ENCODE measurements around the gene NUDT1. TPM values are rescaled to one million over a fixed set of nuclear protein-coding genes. Genes with fewer than 3 reads are reported as not detected.

NUDT1 gene
- total and polyA plus RNA-seq, 2 experiments from 2014 or later = 54.5 to 163 TPM

DNA sequence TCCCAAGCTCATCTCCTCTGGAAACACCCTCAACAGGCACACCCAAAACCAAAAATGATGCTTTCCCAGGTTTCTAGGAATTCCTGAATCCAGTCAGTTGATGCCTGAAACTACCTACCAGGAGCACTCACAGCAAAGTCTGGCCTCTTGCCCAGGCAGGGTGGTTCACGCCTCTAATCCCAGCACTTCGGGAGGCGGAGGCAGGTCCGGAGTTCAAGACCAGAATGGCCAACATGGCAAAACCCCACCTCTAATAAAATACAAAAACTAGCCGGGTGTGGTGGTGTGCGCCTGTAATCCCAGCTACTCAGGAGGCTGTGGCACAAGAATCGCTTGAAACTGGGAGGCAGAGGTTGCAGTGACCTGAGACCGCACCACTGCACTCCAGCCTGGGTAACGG, 11.1 kb upstream of the NUDT1 start:
- H3K36me3 ChIP-seq (ENCODE audit: insufficient read depth) = peaks cover 15% of the 10 kb centered on the region
- Mint-ChIP-seq H3K27me3 (ENCODE audit: insufficient read depth, low read depth, poor library complexity) (peaks cover 13% of the 10 kb centered on the region), H3K9me3 (no peaks in the 10 kb centered on the region), H3K4me1 (peaks cover 12% of the 10 kb centered on the region), H3K4me3 (no peak overlapping the region), H3K27ac (no peak overlapping the region), H3K36me3 (ENCODE audit: low read depth) (peaks cover 61% of the 10 kb centered on the region)
- H4K20me1 ChIP-seq (replicated peaks; ENCODE audit: insufficient read depth) = peaks cover 12% of the 10 kb centered on the region
- no peaks in the 10 kb centered on the region for H3K9me2 ChIP-seq (ENCODE audit: insufficient read depth)
- DNase-seq (ENCODE audit: low spot score) (no peak), ATAC-seq (no peak)
- peaks cover 12% of the 10 kb centered on the region; the same call in 1 of the 2 replicates for H3F3A ChIP-seq (replicated peaks; ENCODE audit: low read depth)
- H3K4me3 ChIP-seq = no peak overlapping the region
- H2AFZ ChIP-seq = no peak overlapping the region
- TF ChIP-seq, protein P1, sequence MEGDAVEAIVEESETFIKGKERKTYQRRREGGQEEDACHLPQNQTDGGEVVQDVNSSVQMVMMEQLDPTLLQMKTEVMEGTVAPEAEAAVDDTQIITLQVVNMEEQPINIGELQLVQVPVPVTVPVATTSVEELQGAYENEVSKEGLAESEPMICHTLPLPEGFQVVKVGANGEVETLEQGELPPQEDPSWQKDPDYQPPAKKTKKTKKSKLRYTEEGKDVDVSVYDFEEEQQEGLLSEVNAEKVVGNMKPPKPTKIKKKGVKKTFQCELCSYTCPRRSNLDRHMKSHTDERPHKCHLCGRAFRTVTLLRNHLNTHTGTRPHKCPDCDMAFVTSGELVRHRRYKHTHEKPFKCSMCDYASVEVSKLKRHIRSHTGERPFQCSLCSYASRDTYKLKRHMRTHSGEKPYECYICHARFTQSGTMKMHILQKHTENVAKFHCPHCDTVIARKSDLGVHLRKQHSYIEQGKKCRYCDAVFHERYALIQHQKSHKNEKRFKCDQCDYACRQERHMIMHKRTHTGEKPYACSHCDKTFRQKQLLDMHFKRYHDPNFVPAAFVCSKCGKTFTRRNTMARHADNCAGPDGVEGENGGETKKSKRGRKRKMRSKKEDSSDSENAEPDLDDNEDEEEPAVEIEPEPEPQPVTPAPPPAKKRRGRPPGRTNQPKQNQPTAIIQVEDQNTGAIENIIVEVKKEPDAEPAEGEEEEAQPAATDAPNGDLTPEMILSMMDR (conservative IDR thresholded peaks at IDR 0.05; ENCODE audit: low read depth in 2 of 2) = no peak
- TF ChIP-seq POLR2AphosphoS5 (IDR thresholded peaks at IDR 0.05; ENCODE audit: low read depth) (no peak), EZH2 (IDR thresholded peaks at IDR 0.05; ENCODE audit: low read depth, unreplicated experiment) (no peak), JUNB (IDR thresholded peaks at IDR 0.05; ENCODE audit: unreplicated experiment) (no peak)
- TF ChIP-seq, protein P2, sequence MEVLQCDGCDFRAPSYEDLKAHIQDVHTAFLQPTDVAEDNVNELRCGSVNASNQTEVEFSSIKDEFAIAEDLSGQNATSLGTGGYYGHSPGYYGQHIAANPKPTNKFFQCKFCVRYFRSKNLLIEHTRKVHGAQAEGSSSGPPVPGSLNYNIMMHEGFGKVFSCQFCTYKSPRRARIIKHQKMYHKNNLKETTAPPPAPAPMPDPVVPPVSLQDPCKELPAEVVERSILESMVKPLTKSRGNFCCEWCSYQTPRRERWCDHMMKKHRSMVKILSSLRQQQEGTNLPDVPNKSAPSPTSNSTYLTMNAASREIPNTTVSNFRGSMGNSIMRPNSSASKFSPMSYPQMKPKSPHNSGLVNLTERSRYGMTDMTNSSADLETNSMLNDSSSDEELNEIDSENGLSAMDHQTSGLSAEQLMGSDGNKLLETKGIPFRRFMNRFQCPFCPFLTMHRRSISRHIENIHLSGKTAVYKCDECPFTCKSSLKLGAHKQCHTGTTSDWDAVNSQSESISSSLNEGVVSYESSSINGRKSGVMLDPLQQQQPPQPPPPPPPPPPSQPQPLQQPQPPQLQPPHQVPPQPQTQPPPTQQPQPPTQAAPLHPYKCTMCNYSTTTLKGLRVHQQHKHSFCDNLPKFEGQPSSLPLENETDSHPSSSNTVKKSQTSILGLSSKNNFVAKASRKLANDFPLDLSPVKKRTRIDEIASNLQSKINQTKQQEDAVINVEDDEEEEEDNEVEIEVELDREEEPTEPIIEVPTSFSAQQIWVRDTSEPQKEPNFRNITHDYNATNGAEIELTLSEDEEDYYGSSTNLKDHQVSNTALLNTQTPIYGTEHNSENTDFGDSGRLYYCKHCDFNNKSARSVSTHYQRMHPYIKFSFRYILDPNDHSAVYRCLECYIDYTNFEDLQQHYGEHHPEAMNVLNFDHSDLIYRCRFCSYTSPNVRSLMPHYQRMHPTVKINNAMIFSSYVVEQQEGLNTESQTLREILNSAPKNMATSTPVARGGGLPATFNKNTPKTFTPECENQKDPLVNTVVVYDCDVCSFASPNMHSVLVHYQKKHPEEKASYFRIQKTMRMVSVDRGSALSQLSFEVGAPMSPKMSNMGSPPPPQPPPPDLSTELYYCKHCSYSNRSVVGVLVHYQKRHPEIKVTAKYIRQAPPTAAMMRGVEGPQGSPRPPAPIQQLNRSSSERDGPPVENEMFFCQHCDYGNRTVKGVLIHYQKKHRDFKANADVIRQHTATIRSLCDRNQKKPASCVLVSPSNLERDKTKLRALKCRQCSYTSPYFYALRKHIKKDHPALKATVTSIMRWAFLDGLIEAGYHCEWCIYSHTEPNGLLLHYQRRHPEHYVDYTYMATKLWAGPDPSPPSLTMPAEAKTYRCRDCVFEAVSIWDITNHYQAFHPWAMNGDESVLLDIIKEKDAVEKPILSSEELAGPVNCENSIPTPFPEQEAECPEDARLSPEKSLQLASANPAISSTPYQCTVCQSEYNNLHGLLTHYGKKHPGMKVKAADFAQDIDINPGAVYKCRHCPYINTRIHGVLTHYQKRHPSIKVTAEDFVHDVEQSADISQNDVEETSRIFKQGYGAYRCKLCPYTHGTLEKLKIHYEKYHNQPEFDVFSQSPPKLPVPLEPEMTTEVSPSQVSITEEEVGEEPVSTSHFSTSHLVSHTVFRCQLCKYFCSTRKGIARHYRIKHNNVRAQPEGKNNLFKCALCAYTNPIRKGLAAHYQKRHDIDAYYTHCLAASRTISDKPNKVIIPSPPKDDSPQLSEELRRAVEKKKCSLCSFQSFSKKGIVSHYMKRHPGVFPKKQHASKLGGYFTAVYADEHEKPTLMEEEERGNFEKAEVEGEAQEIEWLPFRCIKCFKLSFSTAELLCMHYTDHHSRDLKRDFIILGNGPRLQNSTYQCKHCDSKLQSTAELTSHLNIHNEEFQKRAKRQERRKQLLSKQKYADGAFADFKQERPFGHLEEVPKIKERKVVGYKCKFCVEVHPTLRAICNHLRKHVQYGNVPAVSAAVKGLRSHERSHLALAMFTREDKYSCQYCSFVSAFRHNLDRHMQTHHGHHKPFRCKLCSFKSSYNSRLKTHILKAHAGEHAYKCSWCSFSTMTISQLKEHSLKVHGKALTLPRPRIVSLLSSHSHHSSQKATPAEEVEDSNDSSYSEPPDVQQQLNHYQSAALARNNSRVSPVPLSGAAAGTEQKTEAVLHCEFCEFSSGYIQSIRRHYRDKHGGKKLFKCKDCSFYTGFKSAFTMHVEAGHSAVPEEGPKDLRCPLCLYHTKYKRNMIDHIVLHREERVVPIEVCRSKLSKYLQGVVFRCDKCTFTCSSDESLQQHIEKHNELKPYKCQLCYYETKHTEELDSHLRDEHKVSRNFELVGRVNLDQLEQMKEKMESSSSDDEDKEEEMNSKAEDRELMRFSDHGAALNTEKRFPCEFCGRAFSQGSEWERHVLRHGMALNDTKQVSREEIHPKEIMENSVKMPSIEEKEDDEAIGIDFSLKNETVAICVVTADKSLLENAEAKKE (CRISPR knock-in tag; IDR thresholded peaks at IDR 0.05) = no peak
- no peak overlapping the region for H3K4me2 ChIP-seq
- H3K79me2 ChIP-seq (replicated peaks; ENCODE audit: insufficient read depth) = peaks cover 66% of the 10 kb centered on the region
- no peak overlapping the region for H3K27ac ChIP-seq (ENCODE audit: low read depth)
- H3K4me1 ChIP-seq (ENCODE audit: insufficient read depth) = peaks cover 19% of the 10 kb centered on the region
- H3K27me3 ChIP-seq (ENCODE audit: insufficient read depth) = no peaks in the 10 kb centered on the region

All from GM23338 (cell line).